ENCODE data around the gene MAP2K2.

- TF ChIP-seq CTCF (IDR thresholded peaks at IDR 0.05 in 8 of 11, conservative IDR thresholded peaks at IDR 0.05 in 3 of 11) = no peak
- TF ChIP-seq POLR2A (IDR thresholded peaks at IDR 0.05) = no peak
- peak in 1 of 3 donors; percentile 56 for TF ChIP-seq POLR2AphosphoS5 (IDR thresholded peaks at IDR 0.05)
Measured at GRCh38 chr19:4084547-4084877, 39.4 kb downstream of the MAP2K2 start.
